Fibroblast of skin of left biceps (primary cell): ENCODE measurements around the gene RGMA.
"Not testable (repeated sequence)": the region's sequence is repeated elsewhere in the genome, so short reads cannot be mapped to it uniquely, and the experiment has no call there.

Source experiments
- DNase-seq, 2 experiments: peaks; one replicate each; pipeline ENCODE4 v3.0.0-alpha.2; 2013; ENCODE audit warnings: low read depth in 2 of 2

RGMA gene

DNA sequence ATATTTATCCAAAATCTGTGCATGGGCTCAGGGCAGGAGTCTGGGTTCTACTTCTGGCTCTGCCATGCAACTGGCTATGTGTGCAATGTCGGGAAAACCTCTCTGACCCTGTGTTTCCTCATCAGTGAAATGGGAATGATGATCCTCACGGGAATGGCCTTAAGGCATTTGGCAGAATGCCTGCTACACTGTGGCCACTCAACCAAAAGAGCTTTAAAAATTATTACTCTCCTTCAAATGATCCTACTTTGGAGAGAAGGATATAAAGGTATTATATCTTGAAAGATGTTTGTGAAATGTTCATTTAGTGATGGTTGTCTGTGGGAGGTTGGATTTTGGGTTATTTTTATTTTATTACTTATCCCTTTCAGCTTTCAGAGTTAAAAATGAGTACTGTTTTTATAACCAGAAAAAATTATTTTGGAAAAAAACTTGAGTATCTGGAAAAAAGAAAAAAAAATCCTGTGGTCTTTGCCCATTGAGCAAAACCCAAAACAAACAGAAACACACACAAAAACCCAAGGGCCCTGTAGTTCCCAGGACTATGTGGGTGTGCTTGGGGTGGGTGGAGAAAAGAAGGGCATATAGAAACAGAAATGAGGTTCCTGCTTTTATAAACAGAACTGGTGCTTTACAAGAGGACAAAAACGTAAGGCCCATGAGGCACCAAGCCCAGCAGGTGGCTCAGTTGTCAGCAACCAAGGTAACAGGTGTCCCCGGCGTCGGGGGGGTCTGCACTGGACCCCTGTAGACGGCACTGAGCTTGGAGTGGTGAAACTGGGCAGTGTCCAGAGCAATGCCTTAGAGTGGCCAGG lies 22.0 kb downstream of the RGMA start:
- DNase-seq: no peak

DNA sequence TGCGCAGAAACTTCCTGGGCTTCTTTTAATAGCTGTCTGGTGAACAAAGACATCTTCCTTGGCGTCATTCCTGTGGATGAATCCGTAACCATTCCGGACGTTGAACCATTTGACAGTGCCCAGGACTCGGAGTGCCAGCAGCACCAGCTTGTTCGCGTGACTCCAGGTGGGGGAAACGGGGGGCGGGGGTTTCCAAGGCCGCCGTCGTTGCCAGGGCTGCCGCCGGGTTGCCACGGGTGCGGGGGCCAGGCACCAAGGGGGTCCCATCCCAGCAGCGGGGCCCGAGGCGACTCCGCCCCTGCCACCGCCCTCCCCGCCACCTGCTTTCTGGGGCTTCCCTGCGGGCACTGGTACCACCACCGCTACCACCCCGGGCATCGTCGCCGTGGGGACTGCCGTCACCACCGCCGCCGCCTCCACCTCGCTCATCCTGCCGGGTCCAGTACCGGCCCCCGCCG lies 22.8 kb downstream of the RGMA start:
- DNase-seq: no peak

DNA sequence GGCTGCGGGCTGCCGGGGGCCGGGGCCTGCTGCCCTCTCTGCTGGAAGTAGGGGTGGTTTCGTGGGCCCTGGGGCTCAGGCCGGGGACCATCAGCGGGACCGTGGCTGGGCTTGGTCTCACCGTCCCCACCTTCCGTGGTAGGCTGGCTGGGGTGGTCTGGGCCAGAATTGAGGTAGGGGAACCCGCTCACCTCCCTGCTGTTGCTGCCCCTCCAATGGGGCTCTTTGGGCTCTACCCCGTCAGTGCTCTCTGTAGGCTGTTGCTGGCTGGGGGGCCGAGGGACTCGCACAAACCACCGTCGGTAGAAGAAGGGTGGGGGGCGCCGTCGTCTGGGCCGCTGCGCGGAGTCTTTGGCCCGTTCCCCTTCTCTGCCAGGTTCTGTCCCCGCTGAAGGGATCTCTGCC lies 23.4 kb downstream of the RGMA start:
- DNase-seq: no peak

DNA sequence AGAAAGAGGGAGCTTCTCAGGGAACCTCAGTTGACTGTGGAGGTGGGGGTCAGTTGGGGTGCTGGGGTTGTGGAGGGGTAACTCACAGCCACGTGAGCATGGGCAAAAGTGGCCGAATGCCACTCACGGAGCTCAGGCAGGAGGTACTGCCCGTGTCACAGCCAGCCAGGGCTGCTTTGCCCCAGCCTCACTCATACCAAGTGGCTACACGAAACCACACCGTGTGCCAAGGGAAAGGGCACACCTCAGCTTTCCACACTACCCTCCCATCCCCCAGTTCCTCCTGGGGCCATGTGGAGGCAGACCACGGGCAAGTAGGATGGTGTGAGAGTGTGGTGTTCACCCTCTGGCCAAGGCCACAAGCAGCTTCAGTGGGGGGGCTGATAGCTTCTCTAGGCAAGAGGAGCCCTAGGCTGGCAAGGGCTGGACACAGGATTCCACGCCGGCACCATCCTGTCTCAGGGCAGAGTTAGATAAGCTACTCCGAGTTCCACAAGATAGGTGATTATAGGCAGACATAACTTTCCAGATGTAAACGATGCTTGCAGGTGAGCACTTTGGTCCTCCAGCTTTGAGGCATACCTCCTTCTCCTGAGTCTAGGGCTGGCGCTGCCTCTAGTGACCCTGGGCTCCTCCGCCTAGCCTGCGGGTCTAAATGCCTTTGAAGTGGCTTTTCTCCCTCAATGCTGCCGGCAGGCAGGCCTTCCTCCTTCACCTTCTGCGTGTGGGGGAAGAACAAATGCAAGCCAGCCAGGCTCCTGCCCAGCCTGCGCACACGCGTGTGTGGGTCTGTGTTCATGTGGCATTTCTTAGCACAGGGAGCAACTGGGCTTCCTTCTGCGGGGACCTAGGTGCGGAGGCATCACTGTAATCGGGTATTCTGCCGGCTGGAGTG lies 25.0 kb downstream of the RGMA start:
- no peak for DNase-seq

DNA sequence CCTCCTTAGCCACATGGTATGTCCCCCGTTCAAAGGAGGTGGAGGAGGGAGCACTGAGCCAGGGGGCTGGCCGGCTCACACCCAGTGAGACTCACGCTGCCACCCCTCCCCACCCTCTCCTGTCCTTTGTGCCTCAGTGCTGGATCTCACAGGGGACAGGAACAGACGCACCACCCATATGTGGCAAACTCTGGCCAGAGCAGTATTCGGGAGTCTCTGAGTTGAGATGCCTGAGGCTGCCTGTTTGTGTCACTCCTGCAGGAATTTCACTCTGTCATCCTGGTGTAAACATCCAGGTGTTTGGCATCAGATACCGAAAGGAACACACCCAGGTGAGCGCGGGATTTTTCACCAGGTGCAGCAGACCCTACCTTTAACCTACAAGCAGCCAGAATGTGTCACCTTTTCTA lies 25.7 kb downstream of the RGMA start:
- no peak for DNase-seq

DNA sequence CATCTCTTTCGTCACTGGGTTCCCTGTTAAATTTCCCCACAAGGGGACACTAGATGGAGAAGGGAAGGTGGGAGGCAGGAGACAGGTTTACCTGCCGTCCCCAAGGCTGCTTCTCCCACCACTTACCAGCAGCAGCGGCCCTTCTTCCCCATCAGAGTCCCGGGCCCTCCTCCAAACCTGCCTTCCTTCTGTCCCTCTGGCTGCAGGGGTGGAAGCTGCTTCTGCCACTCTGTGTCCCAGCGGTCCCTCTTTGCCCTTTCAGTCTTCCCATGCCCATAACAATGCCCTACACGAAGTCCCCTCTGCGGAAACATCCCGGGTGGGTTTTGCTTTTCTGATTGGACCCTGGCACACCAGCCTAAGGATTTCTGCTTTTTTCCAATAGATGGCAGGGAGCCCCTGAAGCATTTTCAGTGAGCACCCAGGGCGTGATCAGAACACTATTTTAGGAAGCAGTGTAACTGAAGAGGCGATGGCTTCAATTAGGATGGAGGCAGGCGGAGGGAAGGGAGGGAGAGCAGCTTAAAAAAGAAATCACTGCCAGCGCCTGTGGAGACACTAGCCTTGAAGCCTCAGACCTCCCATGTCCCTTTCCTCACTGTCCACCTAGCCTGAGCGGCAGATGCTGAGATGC lies 26.3 kb downstream of the RGMA start:
- DNase-seq: not testable (repeated sequence)

DNA sequence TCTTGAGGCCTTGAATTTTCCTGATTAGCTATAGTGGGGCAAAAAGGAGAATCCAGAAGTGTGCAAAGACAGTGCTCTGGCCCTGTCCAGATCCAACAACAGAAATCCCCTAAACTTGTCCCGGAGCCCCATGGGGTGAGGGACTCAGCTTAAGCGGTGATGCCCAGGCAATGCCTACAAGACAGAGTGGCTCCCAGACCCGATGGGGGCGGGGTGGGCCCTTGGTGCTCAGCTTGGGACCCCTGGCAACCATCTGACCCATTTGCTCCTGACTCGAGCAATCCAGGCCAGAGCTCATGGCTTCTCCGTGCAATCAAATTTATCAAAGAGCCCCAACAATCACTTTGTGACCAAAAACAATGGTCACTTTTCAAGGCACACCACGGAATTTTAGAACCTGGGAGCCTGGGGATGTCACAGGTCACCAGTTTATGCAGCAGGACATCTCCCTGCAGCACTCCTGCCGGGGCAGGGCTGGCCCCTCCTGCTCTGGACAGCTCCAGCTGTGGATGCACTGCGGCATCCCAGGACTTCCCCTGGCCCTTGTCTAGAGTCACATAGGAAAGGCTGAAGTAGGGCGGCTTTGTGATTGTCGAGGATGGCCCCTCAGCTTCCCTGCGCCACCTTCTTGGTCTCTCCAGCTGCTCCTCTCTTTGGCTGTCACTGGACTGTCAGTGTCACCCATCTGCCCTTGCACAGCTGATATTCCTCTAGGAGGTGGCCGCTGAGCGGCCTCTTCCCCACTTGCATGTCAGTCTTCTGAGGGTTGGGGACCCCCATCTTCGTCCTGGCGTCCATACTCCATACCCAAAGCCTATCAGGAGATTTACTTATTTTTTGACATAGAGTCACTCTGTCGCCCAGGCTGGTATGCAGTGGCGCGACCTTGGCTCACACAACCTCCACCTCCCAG lies 28.4 kb downstream of the RGMA start:
- DNase-seq: no peak

DNA sequence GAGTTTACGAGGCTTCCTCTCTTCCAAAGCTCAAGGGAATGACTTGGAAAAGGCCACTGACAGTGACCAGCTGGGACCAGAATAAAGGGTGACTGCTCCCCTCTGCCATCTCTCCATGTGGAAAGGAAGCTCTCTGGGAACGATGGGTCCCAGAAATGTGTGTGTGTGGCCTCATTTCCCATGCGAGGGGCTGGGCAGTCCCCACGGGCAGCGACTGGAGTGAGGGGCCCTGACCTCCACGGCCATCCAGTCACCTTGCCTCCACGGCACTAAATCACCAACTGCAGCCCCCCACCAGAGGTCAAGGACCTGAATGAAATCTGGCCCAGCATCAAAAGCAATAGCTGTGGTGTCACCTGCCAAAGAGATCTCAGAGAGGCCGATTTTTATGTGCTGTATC lies 29.6 kb downstream of the RGMA start:
- DNase-seq: no peak

DNA sequence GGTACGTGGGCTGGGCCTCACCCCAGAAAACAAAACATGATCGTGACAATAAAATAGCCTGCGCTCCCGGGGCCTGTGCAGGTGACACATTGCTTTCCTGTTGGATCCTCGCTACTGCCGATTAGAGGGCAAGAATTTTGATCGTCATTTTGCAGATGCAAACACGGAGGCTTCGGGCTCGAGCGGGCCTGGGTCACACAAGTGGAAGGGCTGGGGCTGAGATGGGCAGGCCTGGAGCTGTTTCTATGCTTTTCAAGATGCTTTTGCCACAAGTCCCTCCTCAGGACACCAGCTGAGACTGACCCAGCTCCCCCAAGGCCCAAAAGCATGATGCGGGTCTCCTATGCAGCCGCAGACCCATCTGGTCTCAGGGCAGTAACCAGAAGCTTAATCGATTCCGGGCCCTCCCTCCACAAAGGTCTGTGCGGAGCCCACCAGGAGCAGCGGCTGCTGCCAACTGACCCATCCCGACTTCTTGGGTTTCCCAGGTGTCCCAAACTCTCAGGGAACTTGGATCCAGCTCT lies 30.0 kb downstream of the RGMA start:
- DNase-seq: no peak

DNA sequence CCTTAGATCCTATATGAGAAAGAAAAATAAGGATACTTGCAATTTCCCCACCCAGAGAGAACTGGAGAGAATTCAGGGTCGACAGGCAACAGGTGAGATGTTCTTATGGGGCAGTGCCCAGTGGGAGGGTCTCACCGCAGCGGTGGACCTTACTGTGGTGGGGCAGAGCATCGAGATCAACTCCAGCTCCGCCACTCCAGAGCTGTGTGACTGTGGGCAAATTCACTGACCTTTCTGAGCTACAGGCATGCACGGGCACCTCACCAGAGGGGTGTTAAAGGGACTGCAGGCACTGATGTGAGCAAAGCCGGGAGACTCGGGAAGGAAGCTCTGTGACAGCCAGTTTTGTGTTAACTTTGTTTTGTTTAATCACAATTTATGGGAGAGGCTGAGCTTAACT lies 30.9 kb downstream of the RGMA start:
- no peak for DNase-seq

DNA sequence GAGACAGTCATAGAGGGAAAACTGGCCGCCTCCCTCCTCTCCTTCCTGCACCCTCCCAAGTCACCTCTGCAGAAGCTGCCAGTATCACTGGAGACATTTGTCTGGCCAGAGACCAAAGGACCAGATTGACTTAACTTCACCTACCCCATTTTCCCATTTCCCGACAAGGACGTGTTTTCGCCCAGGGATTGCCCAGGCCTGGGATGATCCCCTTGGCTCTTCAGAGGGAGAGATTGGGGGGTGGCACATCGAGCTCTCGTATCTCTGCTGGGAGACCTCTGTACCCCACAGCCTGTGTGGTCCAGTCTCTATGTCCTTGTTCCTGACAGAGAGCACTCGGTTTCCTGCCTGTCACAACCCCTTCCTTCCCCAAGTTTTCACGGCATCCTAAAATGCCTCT lies 31.4 kb downstream of the RGMA start:
- DNase-seq: no peak

DNA sequence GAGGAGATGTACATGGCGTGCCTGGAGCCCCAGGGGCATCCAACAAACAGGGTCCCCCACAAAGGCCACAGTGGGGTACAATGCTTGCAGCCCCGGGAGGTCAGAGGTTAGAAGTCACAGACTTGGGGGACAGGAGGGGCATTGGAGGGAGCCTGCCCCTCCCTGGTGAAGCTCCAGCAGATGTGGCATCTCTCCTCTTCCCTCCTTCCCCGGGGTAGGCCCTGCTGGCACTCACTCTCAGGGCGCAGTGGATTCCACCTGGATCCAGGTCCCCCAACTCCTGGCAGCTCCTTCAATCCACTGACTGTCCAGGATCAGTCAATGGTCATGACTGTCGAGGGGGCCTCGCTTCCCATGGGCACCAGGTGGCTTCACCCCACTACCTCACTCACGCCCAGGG lies 32.2 kb downstream of the RGMA start:
- no peak for DNase-seq

DNA sequence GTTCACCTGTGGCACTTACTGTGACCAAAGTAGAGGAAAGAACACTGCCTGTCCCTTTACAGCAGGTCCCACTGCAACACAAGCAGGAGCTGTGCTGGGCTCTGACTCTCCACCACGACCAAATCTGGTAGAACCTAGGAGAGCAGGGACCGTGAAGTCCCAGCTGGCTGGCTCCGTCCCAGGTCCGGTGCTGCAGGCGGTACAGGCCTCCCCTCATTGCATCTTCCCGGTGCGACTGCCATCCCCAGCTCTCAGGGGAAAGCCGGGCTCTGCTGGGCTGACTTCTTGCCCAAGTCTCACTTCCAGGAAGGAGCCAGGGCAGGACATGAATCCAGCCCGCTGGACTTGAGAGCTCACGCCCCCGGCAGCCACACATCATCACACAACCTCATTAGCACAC lies 33.8 kb downstream of the RGMA start:
- DNase-seq: no peak

DNA sequence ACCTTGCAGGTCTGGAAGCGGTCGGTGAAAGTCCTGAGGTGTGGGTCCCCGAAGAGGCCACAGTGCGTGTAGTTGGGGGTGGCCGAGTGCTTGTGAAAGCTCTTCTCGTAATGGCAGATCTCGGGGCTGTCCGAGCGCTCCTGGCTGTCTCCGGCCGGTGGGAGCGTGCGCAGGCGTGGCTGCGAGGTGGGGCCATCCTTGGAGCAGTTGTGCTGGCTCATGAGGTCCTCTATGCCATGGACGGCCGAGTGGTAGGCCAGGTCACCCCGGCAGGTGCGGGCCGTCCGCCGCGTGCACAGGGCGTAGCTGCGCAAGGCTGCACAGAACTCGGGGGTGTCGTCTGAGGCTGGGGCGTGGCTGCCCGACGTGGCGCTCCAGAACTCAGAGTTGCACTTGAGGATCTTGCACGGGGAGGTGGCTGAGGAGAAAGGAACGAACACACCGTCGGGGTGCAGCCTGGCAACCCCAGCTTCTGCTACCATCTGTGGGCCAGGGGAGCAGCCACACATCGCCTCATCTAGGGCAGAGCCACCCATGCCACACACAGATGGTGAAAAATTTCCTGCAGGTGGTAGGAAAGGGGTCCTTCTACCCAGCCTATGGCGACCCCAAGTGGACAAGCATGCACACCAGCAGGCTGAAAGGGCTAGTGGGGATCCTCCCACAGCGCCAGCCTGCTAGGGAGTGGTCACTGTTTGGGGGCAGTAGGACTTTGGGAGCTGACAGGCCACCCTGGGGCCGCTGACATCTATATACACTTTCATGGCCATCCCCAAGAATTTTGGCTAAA lies 36.7 kb downstream of the RGMA start:
- no peak for DNase-seq

DNA sequence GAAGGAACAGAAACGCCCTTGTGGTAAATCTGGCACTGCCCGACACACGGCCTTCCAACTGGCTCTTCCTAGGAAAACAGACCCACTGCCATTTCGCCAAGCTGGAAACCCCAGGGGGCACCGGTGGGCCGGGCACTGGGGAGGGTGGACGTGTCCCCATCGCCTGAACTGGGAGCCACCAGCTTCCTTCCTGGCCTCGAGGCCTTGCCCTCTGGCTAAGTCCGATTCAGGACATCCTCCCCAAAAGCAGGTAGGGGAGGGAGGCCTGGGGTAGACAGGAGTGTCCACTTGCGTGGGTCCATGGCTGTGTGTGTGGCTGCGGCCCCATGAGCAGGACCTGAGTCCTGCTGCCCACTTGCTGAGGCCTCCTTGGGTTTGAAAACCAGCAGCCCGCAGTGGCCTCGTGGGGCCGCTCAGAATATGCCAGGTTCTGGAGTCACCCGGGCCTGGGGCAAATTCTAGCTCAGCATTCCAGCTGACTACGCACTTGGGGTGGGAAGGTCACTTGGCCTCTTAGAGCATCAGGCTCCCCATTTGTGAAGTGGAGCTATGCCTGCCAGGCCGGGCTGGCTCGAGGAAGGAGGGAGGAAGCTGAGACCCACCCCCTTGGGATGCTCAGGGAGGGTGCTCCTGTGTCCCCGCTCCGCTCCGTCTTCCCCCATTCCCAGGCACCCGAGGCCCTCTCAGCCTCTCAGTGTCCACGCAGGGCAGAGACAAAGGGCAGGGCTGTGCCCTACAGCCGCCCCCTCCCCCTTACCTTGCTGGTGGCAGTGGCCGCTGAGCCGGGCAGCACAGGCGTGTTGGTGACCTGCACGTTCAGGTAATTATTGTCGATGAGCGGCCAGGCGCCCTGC lies 37.5 kb downstream of the RGMA start:
- no peak for DNase-seq

DNA sequence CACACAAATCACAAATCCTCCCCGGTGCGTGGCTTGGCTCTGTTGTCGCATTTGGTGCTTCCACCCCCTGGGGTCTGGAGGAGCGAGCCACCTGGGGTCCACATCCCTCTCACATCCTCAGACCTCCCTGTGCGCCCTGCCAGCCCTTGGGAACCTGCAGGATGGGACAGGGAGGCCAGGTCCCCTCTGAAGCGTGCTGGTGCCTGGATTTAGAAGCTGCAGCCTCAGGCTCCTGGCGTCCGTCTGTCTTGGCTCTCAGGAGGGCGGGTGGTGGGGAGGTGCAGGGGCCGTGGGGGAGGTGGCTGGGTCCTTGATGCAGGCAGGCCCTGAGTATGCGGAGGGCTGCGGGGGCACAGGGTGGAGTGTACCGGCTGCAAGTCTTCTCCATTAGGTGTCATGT lies 38.4 kb downstream of the RGMA start:
- DNase-seq: no peak

DNA sequence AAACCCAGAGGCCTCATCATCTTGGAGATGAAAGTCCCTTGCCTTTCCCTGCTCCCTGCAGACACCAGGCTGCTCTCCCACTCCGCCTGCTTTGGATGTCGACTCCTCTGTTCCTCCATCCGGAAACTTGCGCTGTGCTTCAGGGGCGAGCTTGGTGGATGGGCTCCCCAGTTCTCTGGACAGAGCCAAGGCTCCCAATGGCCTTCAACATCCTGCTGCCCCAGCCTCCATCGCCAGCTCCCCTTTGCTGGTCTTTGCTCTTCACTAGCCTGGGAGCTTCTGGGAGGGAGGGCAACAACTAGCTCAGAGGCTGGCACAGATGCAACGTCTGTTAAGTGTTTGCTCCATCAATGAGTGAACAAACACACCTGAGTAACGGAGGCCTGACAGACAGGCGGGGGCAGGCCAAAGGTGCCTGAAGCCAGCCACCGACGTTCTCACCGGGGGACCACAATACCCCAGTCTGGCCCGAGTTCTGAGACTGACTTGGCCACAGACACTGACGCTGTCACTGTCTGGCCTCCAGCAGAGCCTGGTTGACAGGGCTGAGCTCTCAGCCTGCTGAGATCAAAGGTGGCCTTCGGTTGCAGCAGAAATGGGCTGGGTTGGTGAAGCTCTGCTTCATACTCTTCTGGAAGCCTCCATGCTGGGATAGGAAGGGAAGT lies 39.0 kb downstream of the RGMA start:
- DNase-seq: no peak

DNA sequence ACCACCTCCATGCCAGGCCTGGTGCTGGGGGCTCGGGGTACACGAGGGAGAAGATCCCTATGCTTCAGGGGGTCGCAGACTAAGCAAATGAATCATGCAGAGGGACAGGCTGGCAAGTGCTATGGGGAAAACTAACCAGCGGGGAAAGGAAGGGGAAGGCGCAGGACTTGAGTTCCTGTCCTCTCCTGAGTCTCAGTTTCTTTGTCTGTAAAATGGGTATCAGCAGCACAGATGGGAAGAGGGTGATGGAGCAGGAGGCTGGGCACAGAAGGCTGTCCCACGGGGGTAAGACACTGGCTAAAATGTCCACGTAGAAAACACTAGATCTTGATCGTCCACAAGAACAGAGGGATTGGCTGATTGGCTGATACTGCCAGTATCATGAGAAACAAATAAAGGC lies 39.8 kb downstream of the RGMA start:
- no peak for DNase-seq

DNA sequence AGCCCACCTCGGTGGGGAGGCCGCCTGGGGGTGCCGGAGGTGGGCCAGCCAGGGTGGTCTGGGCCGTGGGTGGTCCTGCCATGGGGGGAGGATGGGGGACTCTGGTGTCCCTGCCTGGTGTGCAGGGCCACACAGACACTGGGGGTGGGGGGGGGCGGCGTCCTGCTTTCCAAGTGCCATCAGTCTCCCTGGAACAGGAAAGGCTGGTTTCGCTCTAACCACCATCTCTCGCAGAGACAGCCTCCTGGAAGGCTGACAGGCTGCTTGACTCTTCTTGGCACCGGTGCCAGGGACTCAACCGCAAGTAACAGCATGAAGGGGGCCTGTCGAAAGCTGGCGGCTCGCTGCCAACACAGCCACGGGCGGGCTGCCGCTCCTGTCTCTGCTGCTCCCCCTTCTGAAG lies 40.3 kb downstream of the RGMA start:
- no peak for DNase-seq
